HG03095 (cell line): ENCODE measurements around the gene AP2B1.
A peak's percentile ranks its signal among the peaks of the same experiment; 100 is the strongest.
"Not testable (repeated sequence)": the region's sequence is repeated elsewhere in the genome, so short reads cannot be mapped to it uniquely, and the experiment has no call there.

Source experiments
- ATAC-seq: cut with Tn5 transposase; IDR thresholded peaks from one replicate; pipeline ENCODE4 v1.9.1; 2021; ENCODE audit warnings: moderate library complexity; ENCODE audit not compliant: unreplicated experiment

AP2B1 gene

GRCh38 chr17:35743626-35744328 is 156.7 kb downstream of the AP2B1 start:
- no peak for ATAC-seq

- no peak for ATAC-seq
Observed at GRCh38 chr17:35744830-35745229, 157.7 kb downstream of the AP2B1 start.

DNA sequence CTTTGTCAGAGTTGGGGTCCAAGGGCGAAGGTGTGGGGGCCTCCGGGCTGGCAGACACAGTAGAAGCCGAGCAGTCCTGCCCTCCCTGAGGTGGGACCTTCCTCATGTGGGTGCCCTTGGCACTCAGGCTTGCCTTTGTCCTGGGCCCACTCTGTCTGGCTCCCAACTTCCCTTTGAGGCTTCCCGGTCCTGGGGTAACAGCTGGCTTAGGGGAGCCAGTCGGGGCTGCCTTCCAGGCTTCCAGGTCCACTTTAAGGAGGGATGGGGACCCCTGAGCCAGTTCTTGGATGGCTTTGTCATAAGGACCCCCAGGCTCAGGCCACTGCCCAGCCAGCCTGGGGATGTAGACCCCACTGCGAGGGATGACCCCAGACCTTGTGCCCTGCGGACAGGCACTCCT is 158.1 kb downstream of the AP2B1 start:
- ATAC-seq = no peak

DNA sequence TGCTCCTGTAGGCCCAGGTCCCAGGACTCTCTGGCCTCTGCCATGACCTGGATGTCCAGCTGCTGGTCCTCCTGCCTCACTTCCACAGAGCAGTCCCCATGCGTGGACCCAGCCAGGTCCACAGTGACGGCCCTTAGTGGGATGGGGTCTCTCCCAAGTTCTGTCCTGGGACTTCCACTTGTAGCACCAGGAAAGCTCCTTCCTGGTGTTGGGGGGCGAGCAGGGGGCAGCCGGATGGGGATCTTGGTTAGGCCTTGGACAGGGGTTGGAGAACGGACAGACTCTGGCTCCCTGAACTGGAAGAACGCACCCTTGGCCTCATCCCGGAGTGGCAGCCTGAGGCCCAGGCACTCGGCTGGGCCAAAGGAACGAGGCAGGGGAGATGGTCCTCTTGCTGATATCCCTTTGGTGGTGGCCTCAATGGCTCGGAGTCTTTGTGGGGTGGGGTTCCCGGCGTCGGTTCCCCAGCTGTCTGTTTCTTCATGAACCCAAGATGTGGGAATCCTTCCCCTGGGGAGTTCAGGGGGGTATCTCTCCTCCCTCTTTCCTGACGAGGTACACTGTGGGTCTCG is 158.7 kb downstream of the AP2B1 start:
- no peak for ATAC-seq

DNA sequence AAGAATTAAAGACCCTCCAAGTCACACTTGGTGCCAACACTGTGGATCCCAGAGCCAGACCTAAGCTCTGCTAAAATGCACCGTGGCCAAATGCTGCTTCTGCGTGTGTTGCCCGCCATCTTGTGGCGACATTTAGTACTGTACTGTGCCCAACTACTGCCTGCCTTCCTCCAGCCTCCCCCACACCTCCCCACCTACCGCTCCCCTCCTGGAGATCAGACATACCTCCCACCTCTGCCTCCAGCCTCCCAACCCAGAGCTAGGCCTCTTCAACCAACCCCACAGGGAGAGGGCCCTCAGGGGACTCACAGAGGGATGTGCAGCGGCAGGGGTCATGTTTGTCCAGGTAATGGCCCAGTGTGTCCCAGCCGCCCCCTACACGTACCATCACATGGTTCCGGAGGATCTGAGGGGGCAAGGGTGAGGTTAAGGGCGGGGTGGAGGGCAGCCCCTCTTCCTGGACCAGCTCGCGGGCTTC is 160.5 kb downstream of the AP2B1 start:
- ATAC-seq = no peak

GRCh38 chr17:35748341-35748841 is 161.3 kb downstream of the AP2B1 start:
- no peak for ATAC-seq

- ATAC-seq = no peak
Observed at GRCh38 chr17:35748979-35749378, 161.9 kb downstream of the AP2B1 start.

DNA sequence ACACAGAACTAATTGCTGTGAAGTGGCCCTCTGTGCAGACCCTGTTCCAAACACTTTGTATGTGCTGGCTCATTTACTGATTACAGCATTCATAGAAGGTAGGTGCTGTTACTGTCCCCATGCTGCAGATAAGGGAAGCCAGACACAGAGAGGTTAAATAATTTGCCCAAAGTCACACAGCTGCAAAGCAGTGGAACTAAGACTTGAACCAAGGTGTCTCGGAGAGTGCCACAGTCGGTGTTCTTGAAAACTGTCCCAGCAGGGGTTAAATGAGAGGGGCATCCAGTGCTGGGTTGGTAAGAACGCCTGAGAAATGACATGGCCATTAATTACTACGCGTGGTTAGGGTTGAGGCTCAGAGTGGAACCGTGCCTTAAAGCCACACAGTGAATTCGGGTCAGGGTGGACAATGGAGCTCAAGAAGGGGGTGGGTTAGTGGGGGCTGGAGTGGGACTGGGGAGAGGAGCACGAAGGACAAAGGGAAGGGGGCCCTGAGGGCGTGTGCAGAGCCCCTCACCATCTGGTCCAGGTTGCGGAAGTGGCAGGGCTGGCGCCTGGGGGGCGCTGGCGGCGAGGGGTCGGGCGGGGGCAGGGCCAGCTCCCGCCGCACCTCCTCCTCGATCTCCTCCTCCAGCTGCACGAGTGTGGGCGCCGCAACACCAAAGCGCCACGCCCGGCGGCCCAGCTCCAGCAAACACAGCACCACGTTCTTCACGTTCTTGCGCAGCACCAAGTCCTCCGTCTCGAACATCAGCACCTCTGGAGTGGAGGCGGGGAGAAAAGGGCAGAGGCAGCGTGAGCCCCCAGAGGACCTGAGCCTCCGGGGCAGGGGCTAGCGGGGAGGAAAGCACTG is 162.7 kb downstream of the AP2B1 start:
- no peak for ATAC-seq

- ATAC-seq = no peak
Observed at GRCh38 chr17:35750526-35751395, 163.6 kb downstream of the AP2B1 start.

DNA sequence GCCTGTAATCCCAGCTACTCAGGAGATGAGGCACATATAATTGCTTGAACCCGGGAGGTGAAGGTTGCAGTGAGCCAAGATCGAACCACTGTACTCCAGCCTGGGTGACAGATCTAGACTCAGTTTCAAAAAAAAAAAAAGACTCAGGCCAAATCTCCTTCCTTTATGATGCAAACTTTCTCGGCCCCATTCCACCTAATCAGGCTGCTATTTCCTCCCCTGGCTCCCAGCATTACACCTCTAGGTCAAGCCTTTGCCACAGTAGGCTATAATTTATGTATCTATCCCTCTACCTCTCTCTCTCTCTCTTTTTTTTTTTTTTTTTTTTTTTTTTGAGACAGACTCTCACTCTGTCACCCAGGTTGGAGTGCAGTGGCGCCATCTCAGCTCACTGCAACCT is 164.4 kb downstream of the AP2B1 start:
- not testable (repeated sequence) for ATAC-seq

DNA sequence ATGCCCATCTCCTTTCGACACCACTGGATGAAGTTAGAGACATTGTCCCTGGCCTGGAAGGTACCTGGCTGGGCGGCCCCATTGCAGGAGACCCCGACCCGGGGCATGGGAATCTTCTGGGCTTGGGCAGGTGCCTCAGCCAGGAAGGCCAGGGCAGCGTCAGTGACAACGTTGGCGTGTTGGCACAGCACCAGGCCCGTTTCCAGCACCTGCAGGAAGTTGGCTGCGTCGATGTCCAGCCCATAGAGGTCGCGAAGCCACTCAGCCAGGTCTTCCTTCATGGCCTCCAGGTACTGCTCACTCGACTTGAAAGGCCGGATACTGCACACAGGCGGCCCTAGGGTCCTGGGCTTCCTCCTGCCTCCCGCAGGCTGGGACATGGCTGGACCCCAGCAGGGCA is 165.3 kb downstream of the AP2B1 start:
- ATAC-seq = no peak

GRCh38 chr17:35752945-35753764 is 166.0 kb downstream of the AP2B1 start, which contains the start of gene GAS2L2:
GAS2L2 (minus strand) TSS chr17:35753239; CDS start chr17:35752850, 389 bp downstream.
- ATAC-seq = no peak

GRCh38 chr17:35757243-35757642 is 170.1 kb downstream of the AP2B1 start:
- ATAC-seq = no peak

DNA sequence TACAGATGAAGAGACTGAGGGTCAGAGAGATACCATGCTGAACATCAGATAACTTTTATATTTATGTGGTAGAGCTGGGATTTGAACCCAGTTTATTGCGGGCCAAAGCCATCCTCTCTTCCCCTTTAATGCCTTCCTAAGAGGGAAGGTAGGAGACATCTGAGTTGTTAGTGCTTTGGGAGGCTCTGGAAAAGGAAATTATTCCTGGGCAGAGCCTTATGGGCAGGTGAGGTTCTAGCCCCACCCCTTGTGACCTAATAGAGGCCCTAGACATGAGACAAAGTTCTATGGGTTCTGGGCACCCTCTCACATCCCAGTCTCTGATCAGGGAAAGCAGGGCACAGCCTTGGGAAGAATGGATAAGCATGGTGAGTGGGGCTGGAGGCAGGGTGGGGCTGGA is 173.5 kb downstream of the AP2B1 start, which contains the start of gene C17orf50:
Gene C17orf50, plus strand, starts transcription at position 301 of the 400 bp plus-strand sequence. Its CDS starts 55 bp downstream, at position 356.
- ATAC-seq = no peak

DNA sequence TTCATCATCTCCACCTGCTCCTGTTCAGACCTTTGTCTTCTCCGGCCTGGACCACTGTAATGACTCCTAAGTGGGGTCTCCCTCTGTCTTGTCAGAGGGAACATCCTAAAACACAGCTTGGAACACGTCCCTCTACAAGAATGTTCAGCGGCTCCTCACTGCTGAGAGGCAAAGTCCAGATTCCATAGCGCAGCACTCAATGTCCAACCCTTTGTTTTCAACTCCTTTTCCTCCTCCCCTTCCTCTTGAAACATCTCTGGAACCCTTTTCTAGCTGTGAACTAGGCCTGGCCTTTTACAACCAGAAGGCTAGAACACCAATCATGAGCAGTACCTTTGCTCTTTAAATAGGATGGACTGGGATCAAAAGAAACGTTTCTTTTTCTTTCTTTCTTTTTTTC is 174.5 kb downstream of the AP2B1 start:
- no peak for ATAC-seq

DNA sequence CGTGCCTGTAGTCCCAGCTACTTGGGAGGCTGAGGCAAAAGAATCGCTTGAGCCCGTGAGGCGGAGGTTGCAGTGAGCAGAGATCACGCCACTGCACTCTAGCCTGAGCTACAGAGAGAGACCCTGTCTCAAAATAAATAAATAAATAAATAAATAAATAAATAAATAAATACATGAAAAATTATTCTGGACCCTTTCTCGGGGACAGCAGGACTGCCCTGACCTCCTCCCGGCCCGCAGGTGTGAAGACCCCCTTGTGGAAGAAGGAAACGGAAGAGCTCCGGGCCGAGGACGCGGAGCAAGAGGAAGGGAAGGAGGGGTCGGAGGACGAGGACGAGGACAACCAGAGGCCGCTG is 176.6 kb downstream of the AP2B1 start:
- ATAC-seq = no peak

DNA sequence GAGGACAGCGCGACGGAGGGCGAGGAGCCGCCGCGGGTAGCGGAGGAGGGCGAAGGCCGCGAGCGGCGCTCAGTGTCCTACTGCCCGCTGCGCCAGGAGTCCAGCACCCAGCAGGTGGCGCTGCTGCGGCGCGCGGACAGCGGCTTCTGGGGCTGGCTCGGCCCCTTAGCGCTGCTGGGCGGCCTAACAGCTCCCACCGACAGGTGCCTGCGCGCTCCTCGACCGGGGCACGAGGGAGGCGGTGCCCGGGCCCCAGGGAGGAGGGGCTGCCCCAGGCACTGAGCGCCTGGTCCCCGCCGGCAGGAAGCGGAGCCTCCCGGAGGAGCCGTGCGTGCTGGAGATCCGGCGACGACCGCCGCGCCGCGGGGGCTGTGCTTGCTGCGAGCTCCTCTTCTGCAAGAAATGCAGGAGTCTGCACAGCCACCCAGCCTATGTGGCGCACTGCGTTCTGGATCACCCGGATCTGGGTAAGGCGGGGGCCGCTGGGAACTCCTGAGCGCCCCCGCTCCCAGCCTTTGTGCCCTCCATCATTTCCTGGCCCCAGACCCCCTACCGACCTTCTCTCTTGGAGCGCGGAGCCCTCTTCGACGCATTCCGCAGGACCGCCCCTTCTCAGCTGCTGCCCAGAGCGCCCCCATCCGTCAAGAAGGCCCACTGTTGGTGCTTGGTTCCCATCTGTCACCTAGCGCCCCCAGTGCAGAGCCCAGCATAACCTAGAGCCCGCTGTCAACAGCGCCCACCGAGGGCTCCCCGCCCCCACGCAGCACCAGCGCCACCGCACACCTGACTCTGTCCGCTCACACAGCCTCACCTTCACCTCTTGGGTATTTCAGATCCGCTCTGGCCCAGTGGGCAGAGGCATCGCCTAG is 177.2 kb downstream of the AP2B1 start:
- ATAC-seq = peak; percentile 87

DNA sequence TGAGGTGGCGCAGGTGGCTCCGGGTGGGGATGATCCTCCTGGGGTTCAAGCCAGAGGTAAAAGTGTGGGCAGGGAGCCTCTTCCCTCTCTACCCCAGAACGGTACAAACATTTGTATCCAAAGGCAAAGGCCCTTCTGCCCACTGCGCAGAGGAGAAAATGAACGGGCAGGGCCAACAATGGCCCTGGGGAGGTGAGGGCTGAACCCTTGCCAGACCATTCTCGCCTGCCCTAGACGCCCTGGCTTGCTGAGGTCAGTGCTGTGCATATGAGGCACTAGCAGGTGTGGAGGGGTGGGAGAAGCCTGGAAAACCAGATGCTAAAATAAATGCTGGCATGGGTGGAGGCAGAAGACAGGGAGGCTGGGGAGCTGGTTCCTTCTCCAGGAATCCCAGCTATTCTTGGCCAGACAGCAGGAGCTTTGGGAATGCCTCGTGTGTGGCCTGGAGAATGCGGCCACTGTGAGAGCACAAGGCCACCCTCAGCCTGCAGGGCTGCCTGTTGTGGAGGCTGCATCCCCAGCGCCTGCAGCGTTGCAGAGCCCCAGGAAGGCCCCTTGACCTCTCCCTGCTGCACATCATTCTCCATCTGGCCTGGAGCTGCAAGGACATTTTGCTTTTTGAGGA is 178.1 kb downstream of the AP2B1 start:
- ATAC-seq = no peak
